OCI-LY7 (cell line): ENCODE results near the gene ZNF282. TPM values are rescaled to one million over a fixed set of nuclear protein-coding genes. Genes with fewer than 3 reads are reported as not detected.

ENCODE experiments used
- BruUV-seq: library from RNA; stranded (reverse); fragments of 400-500 nt; replicated peaks from 2 replicates; lab custom pipeline; 2021; lab: Mats Ljungman, UMichigan
- CTCF ChIA-PET: fragments of 300-600 bp; sonication (Branson Sonifier 250); formaldehyde crosslinking; loops from one replicate; lab custom pipeline; 2022; ENCODE audit warnings: antibody characterized with exemption; ENCODE audit not compliant: unreplicated experiment; lab: Charles Lee
- POLR2A ChIA-PET: fragments of 300-600 bp; sonication (Branson Sonifier 250); formaldehyde crosslinking; loops from one replicate; lab custom pipeline; 2022; ENCODE audit warnings: antibody characterized with exemption; lab: Charles Lee
- DNase-seq: peaks from one replicate; pipeline ENCODE4 v3.0.0-alpha.2; 2015; ENCODE audit warnings: low spot score
- H2AFZ ChIP-seq: fragments of 200-600 bp; sonication (generic), shearing (Covaris generic); 2 replicates; pipeline ENCODE4 v1.6.1; 2014; ENCODE audit warnings: mild to moderate bottlenecking, antibody characterized with exemption, low read length, moderate library complexity
- H3K27ac ChIP-seq: fragments of 200-600 bp; sonication (generic); 2 replicates; pipeline ENCODE4 v1.5.1; 2014; ENCODE audit warnings: mixed run types, low read depth, mild to moderate bottlenecking, moderate library complexity, low read length, inconsistent platforms; ENCODE audit not compliant: poor library complexity, severe bottlenecking
- H3K36me3 ChIP-seq: fragments of 200-600 bp; sonication (generic); 2 replicates; pipeline ENCODE4 v1.6.1; 2014; ENCODE audit warnings: mild to moderate bottlenecking, antibody characterized with exemption, low read length, moderate library complexity, mixed read lengths; ENCODE audit not compliant: insufficient read depth
- H3K4me1 ChIP-seq: fragments of 200-600 bp; sonication (generic); 2 replicates; pipeline ENCODE4 v1.5.1; 2014; ENCODE audit warnings: mild to moderate bottlenecking, low read length; ENCODE audit not compliant: insufficient read depth, poor library complexity, severe bottlenecking
- H3K4me2 ChIP-seq: fragments of 200-600 bp; sonication (generic); 2 replicates; pipeline ENCODE4 v1.6.1; 2014; ENCODE audit warnings: mild to moderate bottlenecking, low read length
- H3K4me3 ChIP-seq: fragments of 200-600 bp; sonication (generic); 2 replicates; pipeline ENCODE4 v1.5.1; 2014; ENCODE audit warnings: mild to moderate bottlenecking, low read depth, low read length; ENCODE audit not compliant: poor library complexity, severe bottlenecking
- H3K79me2 ChIP-seq: fragments of 200-600 bp; sonication (generic); 2 replicates; pipeline ENCODE4 v1.6.1; 2016; ENCODE audit warnings: low read depth, mild to moderate bottlenecking, low read length, moderate library complexity, mixed read lengths; ENCODE audit not compliant: insufficient read depth
- H3K9me2 ChIP-seq: fragments of 200-600 bp; sonication (generic); 2 replicates; pipeline ENCODE4 v1.6.1; 2016; ENCODE audit warnings: mild to moderate bottlenecking, low read length, mixed read lengths; ENCODE audit not compliant: insufficient read depth
- H3K9me3 ChIP-seq: fragments of 200-600 bp; sonication (generic); 2 replicates; pipeline ENCODE4 v1.6.1; 2014; ENCODE audit warnings: mild to moderate bottlenecking, mixed run types, low read length, mixed read lengths
- H4K20me1 ChIP-seq: fragments of 200-600 bp; sonication (generic); 2 replicates; pipeline ENCODE4 v1.6.1; 2014; ENCODE audit warnings: mild to moderate bottlenecking, antibody characterized with exemption, low read length, moderate library complexity, mixed read lengths; ENCODE audit not compliant: insufficient read depth
- EZH2phosphoT487 ChIP-seq: fragments of 200-600 bp; sonication (generic); IDR thresholded peaks from 2 replicates; pipeline ENCODE4 v1.6.1; 2018; ENCODE audit warnings: low read depth, borderline replicate concordance, mild to moderate bottlenecking, mixed run types, antibody characterized with exemption, low read length, moderate library complexity, mixed read lengths
- intact Hi-C: fragments of 100-400 bp; cut with micrococcal nuclease; formaldehyde crosslinking; loops from one replicate; pipeline ENCODE4 v1.10.0; 2022; ENCODE audit not compliant: unreplicated experiment
- total RNA-seq, 2 experiments: library from RNA; depleted of rRNA in 1 of 2; stranded (reverse); fragments of >200 nt in 1 of 2; shearing (Covaris generic) in 1 of 2; gene quantifications; 2 replicates each; pipeline ENCODE4 v1.2.3, GENCODE V29; 2014 to 2022
- TF ChIP-seq, protein P1 (sequence below): fragments of 200-600 bp; sonication (generic); conservative IDR thresholded peaks from 2 replicates; pipeline ENCODE4 v1.5.1; 2014; ENCODE audit warnings: mild to moderate bottlenecking, antibody characterized with exemption, low read length, moderate library complexity, mixed read lengths

The ZNF282 gene
- total RNA-seq, 2 experiments from 2014 or later, result 15.4 to 26.6 TPM

DNA sequence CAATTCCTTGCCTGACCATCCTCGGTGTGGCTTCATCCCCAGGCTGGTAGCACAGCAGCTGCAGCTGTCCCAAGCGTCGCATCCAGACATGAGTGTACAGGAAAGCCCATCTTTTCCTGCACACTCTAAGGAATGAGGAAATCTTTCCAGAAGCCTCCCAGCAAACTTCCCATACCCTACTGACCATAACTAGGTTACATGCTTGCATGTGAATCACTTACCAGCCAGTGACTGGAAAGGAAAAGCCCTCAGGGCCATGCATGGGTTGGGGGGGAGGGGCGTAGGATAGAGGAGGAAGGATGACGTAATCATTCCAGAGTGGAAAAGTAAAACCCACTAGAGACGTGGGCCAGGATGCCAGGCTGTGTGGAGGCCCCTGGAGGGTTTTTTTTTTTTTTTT is 25.2 kb downstream of the ZNF282 start:
- BruUV-seq, result no TSS peak

DNA sequence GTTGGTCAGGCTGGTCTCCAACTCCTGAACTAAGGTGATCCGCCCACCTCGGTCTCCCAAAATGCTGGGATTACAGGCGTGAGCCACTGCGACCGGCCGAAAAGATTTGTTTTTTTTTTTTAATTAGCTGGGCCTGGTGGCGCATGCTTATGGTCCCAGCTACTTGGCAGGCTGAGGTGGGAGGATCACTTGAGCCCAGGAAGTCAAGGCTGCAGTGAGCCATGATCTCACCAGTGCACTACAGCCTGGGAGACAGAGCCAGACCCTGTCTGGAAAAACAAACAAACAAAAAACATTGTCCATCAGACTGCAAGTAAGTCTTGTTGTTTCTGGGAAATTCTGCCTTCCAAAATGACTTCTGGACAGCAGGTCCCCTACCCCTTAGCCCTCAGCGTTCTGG is 27.8 kb downstream of the ZNF282 start:
- TF ChIP-seq, protein P1, sequence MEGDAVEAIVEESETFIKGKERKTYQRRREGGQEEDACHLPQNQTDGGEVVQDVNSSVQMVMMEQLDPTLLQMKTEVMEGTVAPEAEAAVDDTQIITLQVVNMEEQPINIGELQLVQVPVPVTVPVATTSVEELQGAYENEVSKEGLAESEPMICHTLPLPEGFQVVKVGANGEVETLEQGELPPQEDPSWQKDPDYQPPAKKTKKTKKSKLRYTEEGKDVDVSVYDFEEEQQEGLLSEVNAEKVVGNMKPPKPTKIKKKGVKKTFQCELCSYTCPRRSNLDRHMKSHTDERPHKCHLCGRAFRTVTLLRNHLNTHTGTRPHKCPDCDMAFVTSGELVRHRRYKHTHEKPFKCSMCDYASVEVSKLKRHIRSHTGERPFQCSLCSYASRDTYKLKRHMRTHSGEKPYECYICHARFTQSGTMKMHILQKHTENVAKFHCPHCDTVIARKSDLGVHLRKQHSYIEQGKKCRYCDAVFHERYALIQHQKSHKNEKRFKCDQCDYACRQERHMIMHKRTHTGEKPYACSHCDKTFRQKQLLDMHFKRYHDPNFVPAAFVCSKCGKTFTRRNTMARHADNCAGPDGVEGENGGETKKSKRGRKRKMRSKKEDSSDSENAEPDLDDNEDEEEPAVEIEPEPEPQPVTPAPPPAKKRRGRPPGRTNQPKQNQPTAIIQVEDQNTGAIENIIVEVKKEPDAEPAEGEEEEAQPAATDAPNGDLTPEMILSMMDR, result no peak
- no peak for TF ChIP-seq EZH2phosphoT487
- Histone ChIP-seq H2AFZ (no peak overlapping the region), H4K20me1 (no peaks in the 10 kb centered on the region), H3K9me3 (no peaks in the 10 kb centered on the region), H3K4me3 (no peak overlapping the region), H3K4me1 (no peaks in the 10 kb centered on the region), H3K4me2 (no peak overlapping the region), H3K79me2 (no peaks in the 10 kb centered on the region), H3K36me3 (peaks cover 28% of the 10 kb centered on the region), H3K9me2 (no peaks in the 10 kb centered on the region), H3K27ac (no peak overlapping the region)
- POLR2A ChIA-PET, result no interaction called here
- intact Hi-C loops, result no loop called here
- DNase-seq, result no peak
- BruUV-seq, result no TSS peak
- CTCF ChIA-PET, result no interaction called here

More for the DNA sequence above, 25.2 kb downstream of the ZNF282 start:
- no peak overlapping the region for H3K4me3 ChIP-seq
- no peaks in the 10 kb centered on the region for H3K79me2 ChIP-seq
- no peak overlapping the region for H2AFZ ChIP-seq
- H3K9me2 ChIP-seq, result no peaks in the 10 kb centered on the region
- TF ChIP-seq EZH2phosphoT487, result no peak
- TF ChIP-seq, protein P1, result no peak
- peaks cover 49% of the 10 kb centered on the region for H3K36me3 ChIP-seq
- ChIA-PET CTCF (no interaction called here), POLR2A (interaction anchor here (0.7 kb wide), 1 partner anchor 20 kb away, joined by 10 read pairs; no protein-coding TSS in a partner anchor)
- no peaks in the 10 kb centered on the region for H3K9me3 ChIP-seq
- no peak overlapping the region for H3K4me2 ChIP-seq
- no peaks in the 10 kb centered on the region for H3K4me1 ChIP-seq
- H3K27ac ChIP-seq, result no peak overlapping the region
- intact Hi-C loops, result no loop called here
- no peak for DNase-seq
- no peaks in the 10 kb centered on the region for H4K20me1 ChIP-seq

DNA sequence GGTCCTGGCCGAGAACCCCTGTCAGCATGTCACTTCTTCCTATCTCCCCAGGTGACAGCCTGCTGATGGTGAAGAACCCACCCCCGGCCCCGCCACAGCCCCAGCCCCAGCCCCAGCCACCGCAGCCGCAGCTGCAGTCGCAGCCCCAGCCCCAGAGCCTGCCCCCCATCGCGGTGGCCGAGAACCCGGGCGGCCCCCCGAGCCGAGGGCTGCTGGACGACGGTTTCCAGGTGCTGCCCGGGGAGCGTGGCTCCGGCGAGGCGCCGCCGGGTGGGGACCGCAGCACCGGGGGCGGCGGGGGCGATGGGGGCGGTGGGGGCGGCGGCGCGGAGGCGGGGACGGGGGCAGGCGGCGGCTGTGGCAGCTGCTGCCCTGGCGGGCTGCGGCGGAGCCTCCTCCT is 28.4 kb downstream of the ZNF282 start:
- Histone ChIP-seq H3K4me2 (no peak overlapping the region), H3K9me2 (no peaks in the 10 kb centered on the region), H3K4me3 (no peak overlapping the region), H3K4me1 (no peaks in the 10 kb centered on the region), H3K27ac (no peak overlapping the region), H2AFZ (no peak overlapping the region), H3K9me3 (no peaks in the 10 kb centered on the region), H3K79me2 (no peaks in the 10 kb centered on the region), H4K20me1 (no peaks in the 10 kb centered on the region), H3K36me3 (peaks cover 22% of the 10 kb centered on the region)
- ChIA-PET CTCF (no interaction called here), POLR2A (no interaction called here)
- intact Hi-C loops, result no loop called here
- no peak for DNase-seq
- no peak for TF ChIP-seq EZH2phosphoT487
- TF ChIP-seq, protein P1, result no peak
- BruUV-seq, result no TSS peak
